Fibroblast of skin of abdomen (primary cell): ENCODE measurements around the gene F12.
"Not testable (repeated sequence)": the region's sequence is repeated elsewhere in the genome, so short reads cannot be mapped to it uniquely, and the experiment has no call there.

ENCODE experiments used
- DNase-seq: peaks from one replicate; pipeline ENCODE4 v3.0.0-alpha.2; 2013

F12 gene

DNA sequence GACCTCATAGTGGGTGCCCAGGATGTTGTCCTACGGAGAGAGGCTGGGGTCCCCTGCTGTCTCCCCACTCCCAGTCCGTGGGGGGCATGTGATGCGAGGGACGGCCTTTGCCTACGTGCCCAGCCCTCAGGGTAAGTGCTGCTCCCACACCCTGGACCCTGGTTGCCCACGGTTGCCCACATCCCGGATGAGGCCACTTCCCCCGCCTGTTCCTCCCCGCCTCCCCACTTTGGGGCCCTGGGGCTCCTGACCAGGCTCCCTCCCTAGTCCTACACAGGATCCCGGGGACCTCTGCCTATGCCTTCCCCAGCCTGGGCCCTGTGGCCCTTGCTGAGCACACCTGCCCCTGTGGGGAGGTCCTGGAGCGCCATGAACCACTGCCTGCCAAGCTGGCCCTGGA, 23.6 kb downstream of the F12 start:
- no peak for DNase-seq

DNA sequence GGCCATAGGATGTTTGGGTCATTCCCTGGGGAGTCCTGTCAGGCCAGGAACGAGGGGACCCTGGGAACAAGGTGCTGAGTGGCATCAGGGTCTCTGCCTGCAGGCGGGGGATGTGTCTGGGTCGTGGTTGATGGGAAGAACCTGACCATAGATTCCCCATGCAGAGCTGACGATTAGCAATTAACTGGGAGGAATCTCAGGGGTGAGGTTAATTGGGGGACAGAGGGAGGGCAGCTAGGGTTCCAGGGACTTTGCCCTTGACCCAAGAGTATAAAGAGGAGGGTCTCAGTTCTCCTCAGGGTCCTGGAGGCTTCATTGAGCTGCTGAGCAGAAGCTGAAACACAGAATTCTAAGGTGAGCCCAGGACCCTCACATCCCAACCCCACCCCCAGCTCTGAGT, 25.2 kb downstream of the F12 start, which contains the start of gene SLC34A1:
SLC34A1 (plus strand) TSS at position 301 of the 400 bp plus-strand sequence. CDS start 1,308 bp downstream, outside the sequence.
- no peak for DNase-seq

DNA sequence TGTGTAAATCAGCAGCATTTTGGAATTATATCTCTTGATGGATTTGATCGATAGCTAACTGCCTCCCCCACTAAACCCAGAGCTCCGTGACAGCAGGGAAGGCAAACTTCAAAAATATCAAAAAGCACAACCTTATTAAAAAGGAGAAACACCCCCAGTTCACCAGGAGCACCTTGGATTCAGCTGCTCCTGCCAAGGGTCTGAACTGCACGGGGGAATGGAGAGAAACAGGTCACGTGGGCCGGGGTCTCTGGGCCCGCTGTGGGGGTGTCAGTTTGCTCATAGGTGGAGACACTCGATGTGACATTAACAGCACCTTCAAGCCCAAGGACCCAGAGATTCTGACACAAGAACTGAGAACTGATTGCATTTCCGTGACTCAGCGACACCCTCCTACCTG, 26.2 kb downstream of the F12 start:
- no peak for DNase-seq

DNA sequence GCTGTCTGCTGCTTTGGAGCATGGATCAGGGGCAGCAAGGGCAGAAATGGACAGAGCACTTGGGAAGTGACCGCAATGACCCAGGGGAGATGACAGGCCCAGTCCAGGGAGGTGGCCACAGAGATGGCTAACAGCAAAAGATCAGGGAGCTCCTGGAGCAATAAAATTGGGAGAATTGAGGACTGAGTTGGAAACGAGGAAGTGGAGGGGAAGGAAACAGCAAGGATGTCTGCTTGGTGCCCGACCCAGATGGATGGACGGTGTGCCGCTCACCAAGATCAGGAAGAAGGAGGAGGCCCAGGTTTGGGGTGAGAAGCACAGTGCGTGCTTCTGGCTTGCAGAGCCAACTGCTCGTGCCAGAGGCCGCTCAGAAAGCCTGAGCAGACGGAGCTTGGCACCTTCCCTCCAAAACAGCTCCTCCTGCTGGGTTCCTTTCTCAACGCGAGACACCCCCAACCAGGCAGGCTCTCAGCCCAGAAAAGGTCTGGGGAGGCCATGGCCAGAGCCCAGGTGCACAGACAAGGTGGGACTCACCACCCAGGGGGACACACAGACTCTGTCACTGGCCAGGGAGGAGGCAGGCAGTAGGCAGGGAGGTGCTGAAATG, 26.8 kb downstream of the F12 start:
- DNase-seq, result no peak

DNA sequence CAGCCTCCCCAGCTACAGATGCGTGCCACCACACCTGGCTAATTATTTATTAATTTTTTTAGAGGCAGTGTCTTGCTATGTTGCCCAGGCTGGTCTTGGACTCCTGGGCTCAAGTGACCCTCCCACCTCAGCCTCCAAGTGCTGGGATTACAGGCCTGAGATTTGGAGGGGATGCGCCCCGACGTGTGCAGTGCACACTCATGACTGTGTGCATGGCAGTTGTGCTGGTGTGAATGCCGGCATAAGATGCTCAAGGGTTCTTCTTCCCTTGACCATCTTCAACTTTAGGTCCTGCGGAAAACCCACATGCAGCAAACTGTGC, 28.6 kb downstream of the F12 start:
- DNase-seq, result no peak

DNA sequence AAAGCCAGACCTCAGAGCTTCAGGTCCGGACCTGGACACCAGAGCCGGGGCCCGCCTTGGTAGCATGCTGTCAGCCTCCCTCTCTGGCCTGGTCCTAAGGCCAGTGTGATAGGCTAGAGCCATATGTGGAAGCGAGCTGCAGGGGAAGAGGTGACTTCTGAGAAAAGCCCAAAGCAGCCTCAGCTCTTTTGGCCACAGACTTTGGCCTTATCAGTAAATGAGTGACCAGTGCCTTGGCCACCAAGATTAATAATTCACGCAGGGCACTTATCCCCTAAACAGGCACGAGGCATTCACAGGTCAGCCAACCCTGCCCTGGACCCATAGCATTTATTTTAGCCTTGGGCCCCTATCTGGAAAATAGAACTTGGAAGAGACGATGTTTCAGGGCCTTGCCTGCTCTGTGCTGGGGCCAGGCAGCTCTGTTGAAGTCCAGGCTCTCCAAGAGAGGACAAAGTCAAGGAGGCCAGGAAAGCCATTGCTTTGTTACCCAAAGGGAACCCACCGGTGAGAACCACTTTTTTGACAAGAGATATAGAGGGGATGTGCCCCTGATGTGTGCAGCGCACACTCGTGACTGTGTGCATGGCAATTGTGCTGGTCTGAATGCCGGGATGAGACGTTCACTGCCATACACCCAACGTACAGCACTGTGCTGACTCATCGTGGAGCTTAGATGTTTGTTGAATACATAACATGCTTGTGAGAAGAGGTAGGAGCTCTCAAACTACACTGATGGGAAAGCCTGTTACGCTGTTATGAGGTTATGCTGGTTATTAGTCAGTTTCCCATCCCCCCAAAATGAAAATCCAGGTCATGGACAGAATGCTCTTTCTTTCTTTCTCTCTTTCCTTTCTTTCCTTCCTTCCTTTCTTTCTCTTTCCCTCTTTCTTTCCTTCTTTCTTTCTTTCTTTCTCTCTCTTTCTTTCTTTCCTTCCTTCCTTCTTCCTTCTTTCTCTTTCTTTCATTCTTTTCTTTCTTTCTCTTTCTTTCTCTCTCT, 30.2 kb downstream of the F12 start:
- DNase-seq, result peak; percentile 84

DNA sequence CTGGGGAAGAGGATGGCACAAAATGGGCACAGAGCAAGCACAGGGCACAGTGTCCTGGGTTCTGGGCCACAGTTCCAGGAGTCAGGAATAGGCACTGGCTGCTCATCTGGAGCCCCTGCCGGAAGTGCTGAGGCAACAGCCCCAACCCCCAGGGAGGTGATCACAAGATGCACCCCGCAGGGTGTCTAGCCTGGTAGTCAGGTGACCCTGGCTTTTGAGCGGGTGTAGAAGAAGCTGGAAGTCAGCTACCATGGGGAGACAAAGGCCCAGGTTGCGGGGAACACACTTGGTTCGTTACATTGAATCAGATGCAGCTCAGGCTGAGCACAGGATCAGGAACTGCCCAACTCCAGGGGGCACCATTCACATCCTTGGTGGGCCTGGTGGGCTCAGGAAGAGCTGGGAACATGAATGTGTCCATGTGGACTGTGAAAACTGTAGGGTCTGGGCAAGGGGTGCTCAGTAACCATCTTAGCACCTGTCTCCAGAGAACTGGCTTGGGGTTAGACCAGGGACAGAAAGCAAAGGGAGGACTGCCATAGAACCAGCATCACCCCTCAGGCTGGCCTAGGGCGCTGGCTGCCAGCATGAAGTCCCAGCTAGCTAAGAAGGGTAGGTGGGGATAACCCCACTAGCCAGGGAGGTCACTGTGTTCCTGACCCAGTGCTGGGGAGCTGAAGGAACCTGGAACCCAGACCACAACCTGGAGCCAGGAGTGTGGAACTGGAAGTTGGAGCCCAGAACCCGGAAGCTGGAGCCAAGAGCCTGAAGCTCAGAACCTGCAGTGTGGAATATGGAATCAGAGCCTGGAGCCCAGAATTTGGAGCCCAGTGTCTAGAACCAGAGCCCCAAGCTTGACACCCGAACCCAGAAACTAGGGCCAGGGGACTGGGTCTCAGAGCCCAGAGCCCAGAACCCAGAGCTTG, 31.2 kb downstream of the F12 start:
- no peak for DNase-seq

DNA sequence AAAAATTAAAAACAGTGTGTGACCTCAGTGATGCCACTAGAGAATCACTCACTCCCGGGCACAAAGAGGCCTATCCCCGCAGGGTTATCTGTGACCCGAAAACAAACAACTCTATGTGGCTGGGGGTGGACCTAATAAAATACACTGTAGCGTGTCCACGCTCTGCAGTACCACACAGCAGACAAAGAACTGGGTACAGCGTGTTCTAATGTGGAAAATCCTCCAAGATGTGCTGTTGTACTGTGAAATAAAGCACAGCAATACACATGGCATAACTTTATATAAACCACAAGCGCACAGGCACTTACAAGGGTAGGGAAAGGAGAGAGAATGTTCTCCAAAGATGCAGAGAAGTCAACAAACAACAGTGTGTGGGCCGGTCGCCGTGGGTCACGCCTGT, 33.3 kb downstream of the F12 start:
- DNase-seq, result no peak

DNA sequence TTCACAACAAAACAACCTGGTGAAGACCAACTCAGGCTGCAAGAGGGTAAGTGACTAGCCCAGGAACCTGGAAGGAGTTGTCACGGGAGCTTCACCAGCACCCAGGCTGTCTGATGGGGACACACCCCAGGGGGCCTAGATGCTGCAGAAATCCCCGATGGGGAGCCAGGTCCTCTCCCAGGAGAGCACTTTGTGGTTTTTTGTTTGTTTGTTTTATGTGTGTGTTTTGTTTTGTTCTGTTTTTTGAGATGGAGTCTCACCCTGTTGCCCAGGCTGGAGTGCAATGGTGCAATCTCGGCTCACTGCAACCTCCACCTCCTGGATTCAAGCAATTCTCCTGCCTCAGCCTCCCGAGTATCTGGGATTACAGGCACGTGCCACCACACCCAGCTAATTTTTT, 33.8 kb downstream of the F12 start:
- not testable (repeated sequence) for DNase-seq

DNA sequence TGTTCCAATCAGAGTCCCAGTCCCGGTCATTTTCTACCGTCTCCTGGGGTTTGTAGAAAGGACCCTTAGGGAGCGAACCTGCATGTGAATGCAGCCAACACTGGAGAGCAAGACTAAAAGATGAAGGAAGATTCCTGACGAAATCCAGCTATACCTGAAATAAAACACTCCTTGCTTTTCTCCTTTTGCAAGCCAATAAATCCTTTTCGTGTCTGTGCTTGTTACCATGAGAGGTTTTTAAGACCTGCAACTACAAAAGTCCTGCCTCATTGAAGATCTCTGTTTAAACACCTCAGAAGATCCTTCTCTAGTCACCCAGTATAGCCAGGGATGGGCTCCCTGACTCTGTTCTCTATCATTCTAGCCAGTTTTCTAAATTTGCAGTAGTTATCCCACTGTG, 35.2 kb downstream of the F12 start:
- no peak for DNase-seq

DNA sequence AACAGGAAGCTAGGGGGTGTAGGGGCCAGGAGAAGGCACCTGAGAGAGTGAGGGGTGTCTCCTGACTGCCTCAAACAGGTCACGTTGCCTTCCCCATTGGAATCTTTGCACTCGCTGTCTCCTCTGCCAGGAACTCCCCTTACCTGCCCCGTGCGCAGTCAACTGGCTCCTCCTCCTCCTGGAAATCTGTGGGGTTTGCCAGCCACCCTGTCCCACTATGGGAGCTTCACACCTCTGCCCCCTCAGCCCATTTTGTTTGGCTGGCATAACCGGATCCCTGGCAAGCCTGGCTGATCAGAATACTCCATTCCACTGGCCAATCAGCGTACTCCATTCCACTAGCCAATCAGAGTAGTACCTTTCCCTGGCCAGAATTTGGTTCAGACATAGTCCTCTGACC, 35.6 kb downstream of the F12 start:
- DNase-seq, result no peak

DNA sequence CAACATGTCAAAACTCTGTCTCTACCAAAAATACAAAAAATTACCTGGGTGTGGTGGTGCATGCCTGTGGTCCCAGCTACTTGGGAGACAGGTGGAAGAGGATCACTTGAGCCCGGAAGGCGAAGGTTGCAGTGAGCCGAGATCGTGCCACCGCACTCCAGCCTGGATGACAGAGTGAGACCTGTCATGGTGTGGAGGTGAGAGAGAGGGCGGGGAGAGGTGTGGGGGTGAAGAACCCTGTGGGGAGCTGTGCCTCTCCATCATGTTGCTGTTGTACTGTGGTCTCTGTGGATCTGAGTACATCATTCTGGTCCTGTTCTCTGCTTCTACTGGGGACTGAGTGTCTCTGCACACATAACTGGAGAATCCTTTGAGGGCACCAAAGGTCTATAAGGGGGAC, 36.5 kb downstream of the F12 start:
- DNase-seq, result no peak

DNA sequence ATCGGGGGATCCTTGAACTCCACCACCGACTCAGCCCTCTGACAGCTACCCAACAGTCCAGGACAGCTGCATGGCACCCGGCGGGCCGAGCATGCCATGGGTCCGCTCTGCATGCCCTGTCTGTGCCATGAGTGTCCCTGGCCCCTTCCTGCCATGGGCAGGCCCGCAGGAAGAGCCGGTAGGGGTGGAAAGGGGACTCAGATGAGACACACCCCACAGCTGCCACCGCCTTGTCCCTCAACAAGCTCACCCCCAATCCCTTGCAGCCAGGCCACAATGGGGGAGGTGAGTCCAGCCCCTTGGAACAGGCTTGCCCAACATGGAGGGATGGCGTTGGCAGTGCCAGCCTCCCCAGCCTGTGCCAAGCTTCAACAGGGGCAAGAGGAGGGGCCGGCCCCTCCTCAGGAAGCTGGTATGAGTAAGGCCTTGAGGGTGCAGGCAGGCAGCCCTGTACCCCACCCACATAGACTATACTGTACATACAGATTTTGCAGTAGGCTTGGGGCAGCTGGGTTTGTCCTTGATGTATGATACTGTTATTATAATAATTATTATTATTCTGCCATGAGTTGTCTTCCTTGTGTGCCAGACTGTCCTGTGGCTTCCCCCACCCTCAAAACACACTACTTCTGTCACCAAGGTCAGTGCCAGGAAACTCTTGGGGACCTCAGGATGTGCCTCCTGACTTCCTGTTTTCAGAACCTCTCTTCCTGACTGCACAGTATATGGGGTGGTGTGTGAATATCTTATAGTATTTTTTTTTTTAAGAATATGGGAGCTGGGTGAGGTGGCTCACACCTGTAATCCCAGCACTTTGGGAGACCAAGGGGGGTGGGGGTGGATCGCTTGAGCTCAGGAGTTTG, 37.1 kb downstream of the F12 start:
- no peak for DNase-seq

DNA sequence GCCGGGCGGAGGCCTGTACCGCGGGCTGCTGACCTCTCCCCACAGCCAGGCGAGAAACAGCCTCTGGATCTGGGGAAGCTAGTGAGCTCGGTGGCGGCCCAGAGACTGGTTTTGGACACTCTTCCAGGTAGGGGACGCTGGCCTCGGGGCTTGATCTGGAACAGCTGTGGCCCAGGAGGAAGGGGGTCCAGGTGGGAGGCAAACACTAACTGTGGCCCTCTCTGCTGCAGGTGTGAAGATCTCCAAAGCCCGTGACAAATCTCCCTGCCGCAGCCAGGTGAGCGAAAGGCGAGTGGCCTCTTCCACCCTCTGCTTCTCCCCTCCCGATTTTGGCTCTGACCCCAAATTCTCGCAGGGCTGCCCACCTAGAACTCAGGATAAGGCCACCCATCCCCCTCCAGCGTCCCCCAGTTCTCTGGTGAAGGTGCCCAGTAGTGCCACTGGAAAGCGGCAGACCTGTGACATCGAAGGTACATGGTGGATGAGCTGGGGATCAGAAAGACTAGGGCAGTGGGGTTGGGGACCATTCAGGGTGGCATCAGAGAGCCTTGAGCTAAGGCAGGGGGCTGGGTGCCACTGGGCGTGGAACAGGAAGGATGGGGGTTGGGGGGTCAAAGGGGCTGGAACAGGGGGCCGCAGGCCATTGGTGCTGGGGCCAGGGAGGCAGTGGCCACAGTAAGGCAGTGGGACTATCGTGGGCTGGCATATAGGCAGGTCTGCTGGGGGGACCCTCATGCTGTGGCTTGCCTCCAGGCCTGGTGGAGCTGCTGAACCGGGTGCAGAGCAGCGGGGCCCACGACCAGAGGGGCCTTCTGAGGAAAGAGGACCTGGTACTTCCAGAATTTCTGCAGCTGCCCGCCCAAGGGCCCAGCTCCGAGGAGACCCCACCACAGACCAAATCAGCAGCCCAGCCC, 38.0 kb downstream of the F12 start:
- DNase-seq, result no peak

DNA sequence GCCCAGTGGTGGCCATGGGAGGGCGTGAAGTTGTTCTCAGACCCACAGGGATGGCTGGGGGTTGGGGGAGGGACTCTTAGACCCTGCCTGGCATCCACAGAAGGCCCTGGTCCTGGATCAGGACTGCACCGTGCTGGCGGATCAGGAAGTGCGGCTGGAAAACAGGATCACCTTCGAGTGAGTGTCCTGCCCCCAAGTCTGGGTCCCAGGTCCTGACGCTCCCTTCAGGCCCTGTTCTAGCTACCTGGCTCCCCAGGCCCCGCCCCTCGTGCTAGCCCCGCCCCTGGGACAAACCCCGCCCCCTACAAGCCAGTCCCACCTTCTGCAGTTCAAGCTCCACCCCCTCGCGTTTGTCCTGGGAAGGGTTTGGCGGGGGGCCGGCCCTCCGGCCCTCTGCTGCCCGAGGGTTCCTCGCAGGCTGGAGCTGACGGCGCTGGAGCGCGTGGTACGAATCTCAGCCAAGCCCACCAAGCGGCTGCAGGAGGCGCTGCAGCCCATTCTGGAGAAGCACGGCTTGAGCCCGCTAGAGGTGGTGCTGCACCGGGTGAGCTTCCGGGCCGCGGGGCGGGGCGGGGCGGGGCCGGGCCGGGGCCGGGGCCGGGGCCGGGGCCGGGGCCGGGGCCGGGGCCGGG, 38.8 kb downstream of the F12 start:
- peak; percentile 79 for DNase-seq

DNA sequence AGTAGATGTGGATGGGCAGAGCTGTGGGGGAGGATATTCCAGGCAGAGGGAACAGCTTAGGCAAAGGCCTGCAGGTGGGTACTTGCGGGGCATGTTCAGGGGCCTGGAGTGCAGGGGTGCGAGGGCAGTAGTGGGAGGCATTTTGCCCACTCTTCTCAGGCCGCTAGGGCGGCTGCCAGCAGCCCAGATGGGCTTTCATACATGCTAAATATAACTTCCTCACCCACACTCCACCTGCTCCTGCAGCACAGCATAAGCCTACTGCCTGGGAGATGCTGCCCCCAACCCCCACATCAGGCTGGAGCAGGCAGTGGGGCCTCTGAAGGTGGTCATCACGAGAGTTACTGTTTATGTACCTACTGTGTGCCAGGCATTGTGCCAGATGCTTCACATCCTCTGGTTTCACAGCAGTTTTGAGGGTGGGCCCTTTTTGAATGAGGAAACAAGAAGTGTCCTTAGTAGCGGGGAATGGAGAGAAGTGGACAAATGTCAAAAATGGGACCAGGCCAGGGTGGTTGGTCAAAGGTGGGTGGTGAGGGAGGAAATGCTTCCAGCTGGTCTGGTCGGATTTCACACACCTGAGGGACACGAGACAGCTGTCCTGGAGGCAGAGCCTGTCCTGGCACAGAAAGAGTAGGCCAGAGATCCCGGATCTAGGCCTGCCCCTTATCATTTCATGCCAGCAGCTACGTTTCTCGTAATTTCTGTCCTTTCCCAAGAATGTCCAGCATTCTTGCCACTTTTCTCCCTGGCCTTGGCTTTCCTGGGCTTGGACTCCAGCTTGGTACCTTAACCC, 39.5 kb downstream of the F12 start:
- no peak for DNase-seq

DNA sequence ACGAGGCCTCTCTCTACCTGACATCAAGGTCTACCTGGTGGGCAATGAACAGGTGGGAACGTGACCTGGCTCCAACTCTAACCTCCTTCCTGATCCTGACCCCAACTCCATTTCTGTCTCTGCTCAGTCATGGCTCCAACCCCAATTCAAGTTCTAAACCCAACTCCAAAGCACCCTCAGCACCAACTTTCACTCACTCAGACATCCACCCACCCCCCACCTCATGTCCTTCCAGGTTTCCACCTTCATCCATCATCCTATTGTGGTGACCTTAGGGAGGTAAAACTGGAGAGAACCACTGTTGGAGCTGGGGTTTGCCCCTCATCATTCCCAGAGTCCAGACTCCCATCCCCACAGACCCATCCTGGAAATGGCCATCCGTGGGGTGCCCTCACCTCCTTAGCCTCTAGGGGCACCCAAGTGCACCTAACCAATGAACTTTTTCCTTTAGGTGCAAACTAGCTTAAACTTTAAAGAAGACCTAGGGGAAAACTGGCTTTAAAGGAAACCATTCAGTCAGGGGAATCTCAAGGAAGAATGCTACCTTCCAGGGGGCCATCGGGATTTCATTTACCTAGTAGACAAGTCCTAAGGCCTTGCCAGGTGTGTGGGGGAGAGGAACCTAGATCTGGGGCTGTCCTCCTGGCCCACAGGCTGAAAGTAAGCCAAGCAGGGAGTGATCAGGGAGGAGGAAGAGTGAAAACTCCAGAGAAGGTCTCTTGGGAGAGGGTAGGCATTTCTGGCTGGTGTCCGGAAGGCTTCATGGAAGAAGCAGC, 40.3 kb downstream of the F12 start:
- no peak for DNase-seq

DNA sequence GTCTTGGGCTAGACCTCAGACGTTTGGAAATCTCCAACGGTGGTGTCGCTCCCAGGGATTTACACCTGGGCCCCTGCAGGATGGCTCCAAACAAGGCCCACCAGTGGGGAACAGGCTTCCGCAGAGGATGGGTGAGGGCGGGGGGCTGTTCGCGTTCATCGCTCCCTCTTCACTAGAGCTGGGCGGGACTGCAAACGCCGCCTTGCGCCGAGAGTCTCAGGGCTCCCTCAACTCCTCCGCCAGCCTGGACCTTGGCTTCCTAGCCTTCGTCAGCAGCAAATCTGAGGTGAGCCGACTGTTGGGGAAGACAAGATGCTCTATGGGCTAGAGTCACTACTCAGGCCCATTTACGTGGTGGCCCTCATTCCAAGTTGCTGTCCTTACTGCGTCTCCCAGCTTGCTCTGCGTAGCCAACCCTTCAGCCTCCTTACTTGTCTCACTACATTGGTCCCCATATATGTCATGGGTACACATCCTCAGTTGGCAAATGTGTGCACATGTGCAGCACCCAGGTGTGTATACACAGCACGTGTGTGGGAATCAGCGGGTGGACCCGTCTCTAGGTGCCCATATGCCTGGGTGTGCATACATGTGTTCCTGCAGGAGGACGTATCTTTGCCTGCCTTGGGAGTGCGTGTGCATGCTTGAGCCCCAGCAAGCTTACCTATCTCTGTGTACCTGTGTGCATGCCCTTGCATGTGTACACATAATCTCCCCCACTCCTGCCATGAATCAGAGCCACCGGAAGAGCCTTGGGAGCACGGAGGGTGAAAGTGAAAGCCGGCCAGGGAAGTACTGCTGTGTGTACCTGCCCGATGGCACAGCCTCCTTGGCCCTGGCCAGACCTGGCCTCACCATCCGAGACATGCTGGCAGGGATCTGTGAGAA, 41.1 kb downstream of the F12 start:
- DNase-seq, result no peak
